ENCODE results near the gene NFIA.

- TF ChIP-seq CTCF (IDR thresholded peaks at IDR 0.05) (no peak), EP300 (IDR thresholded peaks at IDR 0.05) (no peak)
Measured at GRCh38 chr1:61067446-61068019, 14.8 kb upstream of the NFIA start.
